ENCODE measurements around the gene MLH3. TPM values are rescaled to one million over a fixed set of nuclear protein-coding genes. Genes with fewer than 3 reads are reported as not detected.
"Not testable (repeated sequence)": the region's sequence is repeated elsewhere in the genome, so short reads cannot be mapped to it uniquely, and the experiment has no call there.

MLH3 gene
- total RNA-seq, 1 experiment from 2014 or later: 11.1 TPM

GRCh38 chr14:75010472-75011093 lies 40.7 kb downstream of the MLH3 start:
- DNase-seq (ENCODE audit: low read depth, low spot score): no peak
- in situ Hi-C loops (cut with HindIII; ENCODE audit: low pct_unique_long_range_greater_than_20kb, low sequenced_read_pairs): no loop called here

DNA sequence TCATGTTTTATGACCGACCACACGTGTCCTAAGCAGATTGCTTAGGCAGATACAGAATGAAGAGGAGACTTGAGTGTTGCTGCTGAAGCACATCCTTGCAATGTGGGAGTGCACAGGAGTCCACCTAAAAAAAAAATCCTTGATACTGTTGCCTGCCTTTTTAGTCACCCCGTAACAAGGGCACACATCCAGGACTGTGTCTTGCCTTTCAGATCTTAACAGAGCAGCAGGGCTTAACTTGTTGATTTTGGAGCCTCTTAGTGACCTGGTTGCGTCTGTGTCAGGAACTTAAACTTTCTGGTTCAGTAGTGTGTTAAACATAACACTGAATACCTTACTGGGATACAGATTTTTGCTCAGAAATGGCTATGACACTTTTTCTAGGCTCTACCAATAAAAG lies 42.1 kb downstream of the MLH3 start:
- in situ Hi-C loops (cut with HindIII; ENCODE audit: low pct_unique_long_range_greater_than_20kb, low sequenced_read_pairs): no loop called here
- no peak for DNase-seq (ENCODE audit: low read depth, low spot score)

GRCh38 chr14:75005357-75005756 lies 45.9 kb downstream of the MLH3 start:
- in situ Hi-C loops (cut with HindIII; ENCODE audit: low pct_unique_long_range_greater_than_20kb, low sequenced_read_pairs): no loop called here
- no peak for DNase-seq (ENCODE audit: low read depth, low spot score)

GRCh38 chr14:75003250-75004027 lies 47.8 kb downstream of the MLH3 start:
- no peak for DNase-seq (ENCODE audit: low read depth, low spot score)
- in situ Hi-C loops (cut with HindIII; ENCODE audit: low pct_unique_long_range_greater_than_20kb, low sequenced_read_pairs): no loop called here

- in situ Hi-C loops (cut with HindIII; ENCODE audit: low pct_unique_long_range_greater_than_20kb, low sequenced_read_pairs): no loop called here
- DNase-seq (ENCODE audit: low read depth, low spot score): peak; percentile 94
Observed at GRCh38 chr14:75002392-75003249, 48.6 kb downstream of the MLH3 start, which contains the start of gene EIF2B2. Gene EIF2B2, plus strand, starts transcription at chr14:75002921. Its CDS starts 70 bp downstream, at chr14:75002991.

DNA sequence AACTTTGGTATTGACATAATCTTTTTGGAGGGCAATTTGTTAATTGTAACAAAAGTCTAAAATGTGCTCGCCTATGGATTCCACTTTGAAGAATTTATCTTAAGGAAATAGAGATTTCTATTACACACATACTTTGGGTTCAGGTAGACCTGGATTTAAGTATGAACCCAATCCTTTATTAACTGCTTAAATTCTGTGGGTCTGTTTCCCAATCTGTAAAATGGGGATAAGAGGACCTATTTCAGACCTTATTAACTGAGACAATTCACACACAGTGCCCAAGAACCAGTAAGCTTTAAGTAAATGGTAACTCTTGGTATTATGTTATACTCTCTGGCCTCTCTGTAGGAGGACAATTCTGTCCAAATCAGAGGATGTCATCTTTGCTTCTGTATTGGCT lies 49.4 kb downstream of the MLH3 start:
- DNase-seq (ENCODE audit: low read depth, low spot score): no peak
- in situ Hi-C loops (cut with HindIII; ENCODE audit: low pct_unique_long_range_greater_than_20kb, low sequenced_read_pairs): no loop called here

DNA sequence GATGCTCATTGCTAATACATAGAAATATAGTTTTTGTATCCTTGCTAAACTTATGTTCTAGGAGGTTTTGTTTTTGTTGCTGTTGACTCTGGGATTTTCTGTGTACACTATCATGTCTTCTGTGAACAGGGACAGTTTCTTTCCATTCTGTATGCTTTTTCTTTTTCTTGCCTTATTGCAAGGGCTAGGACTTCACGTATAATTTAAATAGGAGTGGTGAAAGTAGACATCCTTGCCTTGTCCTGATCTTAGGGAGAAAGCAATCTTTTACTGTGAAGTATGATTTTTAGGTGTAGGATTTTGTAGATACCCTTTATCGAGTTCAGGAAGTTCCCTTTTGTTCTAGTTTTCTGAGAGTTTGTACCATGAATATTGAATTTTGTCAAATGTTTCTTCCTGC lies 50.0 kb downstream of the MLH3 start:
- in situ Hi-C loops (cut with HindIII; ENCODE audit: low pct_unique_long_range_greater_than_20kb, low sequenced_read_pairs): no loop called here
- no peak for DNase-seq (ENCODE audit: low read depth, low spot score)

DNA sequence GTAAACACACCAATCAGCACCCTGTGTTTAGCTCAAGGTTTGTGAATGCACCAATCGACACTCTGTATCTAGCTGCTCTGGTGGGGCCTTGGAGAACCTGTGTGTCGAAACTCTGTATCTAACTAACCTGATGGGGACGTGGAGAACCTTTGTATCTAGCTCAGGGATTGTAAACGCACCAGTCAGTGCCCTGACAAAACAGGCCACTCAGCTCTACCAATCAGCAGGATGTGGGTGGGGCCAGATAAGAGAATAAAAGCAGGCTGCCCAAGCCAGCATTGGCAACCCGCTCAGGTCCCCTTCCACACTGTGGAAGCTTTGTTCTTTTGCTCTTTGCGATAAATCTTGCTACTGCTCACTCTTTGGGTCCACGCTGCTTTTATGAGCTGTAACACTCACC lies 55.5 kb downstream of the MLH3 start:
- DNase-seq (ENCODE audit: low read depth, low spot score); in situ Hi-C loops (cut with HindIII; ENCODE audit: low pct_unique_long_range_greater_than_20kb, low sequenced_read_pairs): not testable (repeated sequence)

DNA sequence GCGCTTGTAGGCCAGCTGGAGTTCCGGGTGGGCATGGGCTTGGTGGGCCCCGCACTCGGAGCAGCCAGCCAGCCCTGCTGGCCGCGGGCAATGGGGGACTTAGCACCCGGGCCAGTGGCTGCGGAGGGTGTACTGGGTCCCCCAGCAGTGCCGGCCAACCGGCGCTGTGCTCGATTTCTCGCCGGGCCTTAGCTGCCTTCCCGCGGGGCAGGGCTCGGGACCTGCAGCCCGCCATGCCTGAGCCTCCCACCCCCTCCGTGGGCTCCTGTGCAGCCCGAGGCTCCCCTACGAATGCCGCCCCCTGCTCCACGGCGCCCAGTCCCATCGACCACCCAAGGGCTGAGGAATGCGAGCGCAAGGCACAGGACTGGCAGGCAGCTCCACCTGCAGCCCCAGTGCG lies 57.1 kb downstream of the MLH3 start:
- in situ Hi-C loops (cut with HindIII; ENCODE audit: low pct_unique_long_range_greater_than_20kb, low sequenced_read_pairs); DNase-seq (ENCODE audit: low read depth, low spot score): not testable (repeated sequence)

- DNase-seq (ENCODE audit: low read depth, low spot score): no peak
- in situ Hi-C loops (cut with HindIII; ENCODE audit: low pct_unique_long_range_greater_than_20kb, low sequenced_read_pairs): no loop called here
Observed at GRCh38 chr14:74988993-74989392, 62.3 kb downstream of the MLH3 start.

DNA sequence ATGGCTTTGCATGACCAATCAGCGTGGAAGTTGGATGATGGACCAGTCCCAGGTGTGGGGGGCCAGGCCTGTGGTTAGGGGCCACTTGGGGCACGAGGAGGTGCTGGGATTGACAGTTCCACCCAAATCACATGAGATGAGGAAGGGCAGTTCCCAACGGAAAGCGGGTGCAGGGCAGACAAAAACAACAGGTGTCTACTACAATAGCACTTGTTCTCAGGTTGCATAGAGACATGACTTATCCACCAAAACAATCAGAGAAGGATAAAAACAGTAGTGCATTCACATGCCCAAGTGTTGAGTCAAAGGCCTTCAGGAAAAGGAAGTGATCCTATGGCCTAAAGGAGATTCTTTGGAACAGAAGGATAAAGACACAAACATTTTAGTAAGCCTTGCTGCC lies 63.1 kb downstream of the MLH3 start:
- in situ Hi-C loops (cut with HindIII; ENCODE audit: low pct_unique_long_range_greater_than_20kb, low sequenced_read_pairs): no loop called here
- peak; percentile 38 for DNase-seq (ENCODE audit: low read depth, low spot score)

- in situ Hi-C loops (cut with HindIII; ENCODE audit: low pct_unique_long_range_greater_than_20kb, low sequenced_read_pairs): no loop called here
Observed at GRCh38 chr14:74985806-74986205, 65.5 kb downstream of the MLH3 start.

DNA sequence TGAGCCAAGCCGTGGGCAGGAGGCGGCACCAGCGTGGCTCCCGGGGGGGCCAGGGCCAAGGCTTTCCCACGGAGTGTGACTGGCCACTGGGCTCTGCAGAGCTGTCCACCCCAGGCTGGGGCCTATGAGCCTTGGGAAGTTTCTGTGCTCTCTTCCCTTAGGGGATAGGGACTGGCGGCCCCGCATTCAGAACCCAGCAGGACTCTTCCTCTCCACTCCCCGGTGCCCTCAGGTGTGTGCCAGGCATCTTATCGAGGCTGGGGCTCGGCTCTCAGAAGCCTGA lies 66.3 kb downstream of the MLH3 start:
- no peak for DNase-seq (ENCODE audit: low read depth, low spot score)
- in situ Hi-C loops (cut with HindIII; ENCODE audit: low pct_unique_long_range_greater_than_20kb, low sequenced_read_pairs): no loop called here

More at GRCh38 chr14:74985806-74986205, 65.5 kb downstream of the MLH3 start:
- DNase-seq (ENCODE audit: low read depth, low spot score): no peak

GRCh38 chr14:74984236-74985027 lies 66.8 kb downstream of the MLH3 start:
- in situ Hi-C loops (cut with HindIII; ENCODE audit: low pct_unique_long_range_greater_than_20kb, low sequenced_read_pairs): no loop called here
- no peak for DNase-seq (ENCODE audit: low read depth, low spot score)

DNA sequence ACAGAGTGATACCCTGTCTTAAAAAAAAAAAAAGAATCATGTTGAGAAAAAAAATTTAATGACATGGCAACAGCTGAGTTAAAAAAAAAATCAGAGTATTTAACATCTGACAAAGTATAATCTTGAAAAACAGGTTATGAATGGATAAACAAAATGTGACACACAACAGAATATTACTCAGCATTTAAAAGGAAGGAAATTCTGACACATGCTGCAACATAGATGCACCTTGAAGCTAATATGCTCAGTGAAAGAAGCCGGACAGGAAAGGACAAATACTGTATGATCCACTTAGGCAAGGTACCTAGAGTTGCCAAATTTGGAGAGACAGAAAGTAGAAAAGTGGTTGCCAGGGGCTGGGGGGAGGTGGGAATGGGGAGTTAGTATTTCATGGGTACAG lies 67.9 kb downstream of the MLH3 start:
- DNase-seq (ENCODE audit: low read depth, low spot score): no peak
- in situ Hi-C loops (cut with HindIII; ENCODE audit: low pct_unique_long_range_greater_than_20kb, low sequenced_read_pairs): no loop called here

GRCh38 chr14:74982661-74983060 lies 68.6 kb downstream of the MLH3 start:
- in situ Hi-C loops (cut with HindIII; ENCODE audit: low pct_unique_long_range_greater_than_20kb, low sequenced_read_pairs): no loop called here

GRCh38 chr14:74981833-74982232 lies 69.4 kb downstream of the MLH3 start:
- in situ Hi-C loops (cut with HindIII; ENCODE audit: low pct_unique_long_range_greater_than_20kb, low sequenced_read_pairs): no loop called here
- no peak for DNase-seq (ENCODE audit: low read depth, low spot score)

More at GRCh38 chr14:74982661-74983060, 68.6 kb downstream of the MLH3 start:
- no peak for DNase-seq (ENCODE audit: low read depth, low spot score)

DNA sequence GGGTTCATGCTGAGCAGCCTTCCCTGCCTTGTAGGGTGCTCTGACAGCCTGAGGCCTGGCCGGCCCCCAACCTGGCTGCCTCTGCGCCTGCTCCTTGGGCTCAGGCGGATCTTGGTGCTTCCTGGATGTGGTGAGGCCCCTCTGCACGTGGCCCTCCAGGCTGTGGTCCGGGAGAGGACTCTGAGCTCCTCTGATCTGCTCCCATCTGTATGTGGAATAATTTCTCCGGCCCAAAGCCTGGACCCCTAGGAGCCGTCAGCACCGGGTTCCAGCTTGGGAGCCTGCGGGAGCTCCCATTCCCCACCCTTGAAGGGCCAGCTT lies 69.8 kb downstream of the MLH3 start:
- in situ Hi-C loops (cut with HindIII; ENCODE audit: low pct_unique_long_range_greater_than_20kb, low sequenced_read_pairs): no loop called here
- DNase-seq (ENCODE audit: low read depth, low spot score): no peak

All from SK-MEL-5 (cell line).